SHP77 (cell line): ENCODE data around the gene HVCN1.
"Not testable (repeated sequence)": the region's sequence is repeated elsewhere in the genome, so short reads cannot be mapped to it uniquely, and the experiment has no call there.

Source experiments
- DNase-seq, 2 experiments: peaks; one replicate each; lab custom pipeline; 2025; lab: John Stamatoyannopoulos, UW

The HVCN1 gene

DNA sequence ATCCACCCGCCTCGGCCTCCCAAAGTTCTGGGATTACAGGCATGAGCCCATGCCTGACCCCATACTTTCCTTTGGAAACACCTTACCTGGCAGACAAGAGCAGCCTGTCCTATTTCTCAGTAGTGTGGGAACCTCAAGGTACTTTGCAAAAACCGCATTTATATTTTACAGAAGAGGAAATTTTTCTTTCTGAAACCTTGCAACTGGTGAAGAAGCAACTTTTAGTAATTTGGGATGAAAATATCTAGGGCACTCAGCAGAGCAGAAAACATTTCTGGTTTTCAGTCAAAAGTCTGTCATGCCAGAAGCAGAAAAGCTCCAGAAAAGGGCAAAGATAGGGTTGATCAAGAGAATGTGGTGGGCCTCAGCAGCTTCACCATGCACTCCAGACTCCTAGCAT lies 21.2 kb downstream of the HVCN1 start:
- DNase-seq = no peak

DNA sequence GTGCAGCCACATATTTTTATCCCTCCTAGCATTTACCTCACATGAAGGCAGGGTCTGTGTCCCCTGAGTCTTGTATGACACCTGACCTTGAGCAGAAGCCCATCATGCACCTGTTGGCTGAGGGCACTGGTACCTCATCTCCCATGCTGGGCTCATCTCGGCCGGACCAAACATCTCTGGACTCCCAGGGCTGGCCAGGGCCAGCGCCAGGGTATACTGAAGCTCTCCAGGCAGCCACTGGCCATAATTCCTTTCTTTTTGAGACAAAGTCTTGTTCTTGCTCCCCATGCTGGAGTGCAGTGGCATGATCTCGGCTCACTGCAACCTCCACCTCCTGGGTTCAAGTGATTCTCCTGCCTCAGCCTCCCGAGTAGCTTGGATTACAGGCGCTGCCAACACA lies 22.0 kb downstream of the HVCN1 start:
- no peak for DNase-seq

DNA sequence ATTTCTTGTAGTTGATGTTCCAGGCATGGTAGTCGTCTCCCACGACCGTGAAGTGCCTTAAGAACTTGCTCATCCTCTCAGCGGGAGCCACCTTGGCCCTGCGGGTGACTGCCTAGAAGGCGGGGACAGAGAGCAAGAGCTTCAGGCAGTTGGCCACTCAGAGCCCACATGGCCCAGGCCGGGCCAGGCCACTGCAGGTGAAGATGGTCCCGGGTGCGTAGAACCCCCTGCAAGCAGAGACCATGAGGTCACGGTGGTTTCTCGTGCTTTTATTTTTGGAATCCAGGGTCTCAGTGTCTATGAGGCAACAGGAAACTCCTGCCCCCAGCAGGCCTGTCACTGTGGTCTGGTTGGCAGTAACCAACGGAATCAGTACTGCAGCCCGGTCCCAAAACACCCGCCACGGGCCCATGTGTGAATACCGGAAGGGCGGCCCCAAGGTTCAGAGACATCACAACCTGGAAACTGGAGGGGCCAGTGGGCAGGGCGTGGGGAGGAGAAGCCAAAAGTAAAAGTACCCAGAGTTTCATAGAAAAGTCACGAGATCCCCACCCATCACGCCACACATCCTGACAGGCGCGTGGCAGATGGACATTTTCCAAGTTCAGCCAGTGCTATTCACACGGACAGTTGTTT lies 27.5 kb downstream of the HVCN1 start:
- DNase-seq = no peak

DNA sequence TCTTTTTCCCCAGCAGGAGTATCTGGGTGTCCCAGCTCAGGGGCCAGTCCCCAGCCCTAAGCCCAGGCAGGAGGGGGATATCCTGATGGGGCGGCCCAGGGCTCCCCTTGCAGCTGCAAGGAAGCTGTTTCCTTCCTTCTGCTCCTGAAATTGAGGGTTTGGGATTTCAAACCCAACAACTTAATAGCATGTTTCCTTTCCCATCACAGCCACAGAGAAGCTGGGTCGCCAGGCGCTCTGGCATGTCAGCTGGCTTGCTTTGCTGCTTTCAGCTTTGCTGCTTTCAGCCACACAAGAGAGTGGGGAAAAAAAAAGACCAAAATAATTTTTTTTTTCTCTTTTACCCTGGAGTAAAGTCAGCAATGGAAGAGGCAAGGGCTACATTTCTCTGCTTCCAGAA lies 30.0 kb downstream of the HVCN1 start:
- DNase-seq = no peak

DNA sequence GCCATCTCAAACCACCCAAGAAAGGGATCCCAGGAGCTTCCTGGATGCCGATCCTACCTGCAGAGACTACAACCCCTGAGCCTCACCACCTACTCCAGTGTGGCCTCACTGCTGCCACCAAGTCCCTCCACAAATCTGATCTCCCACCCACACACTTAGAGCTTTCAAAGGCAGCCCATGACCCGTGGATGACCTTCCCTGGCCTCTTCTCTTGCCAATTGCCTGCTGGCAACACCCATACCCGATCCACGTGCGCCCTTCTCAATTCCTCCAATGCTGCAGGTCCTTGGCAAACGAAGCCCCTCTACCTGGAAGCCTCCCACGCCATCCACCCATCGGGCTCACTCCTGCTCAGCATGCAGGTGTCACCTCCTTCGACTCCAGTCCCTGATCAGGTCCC lies 30.7 kb downstream of the HVCN1 start:
- no peak for DNase-seq

DNA sequence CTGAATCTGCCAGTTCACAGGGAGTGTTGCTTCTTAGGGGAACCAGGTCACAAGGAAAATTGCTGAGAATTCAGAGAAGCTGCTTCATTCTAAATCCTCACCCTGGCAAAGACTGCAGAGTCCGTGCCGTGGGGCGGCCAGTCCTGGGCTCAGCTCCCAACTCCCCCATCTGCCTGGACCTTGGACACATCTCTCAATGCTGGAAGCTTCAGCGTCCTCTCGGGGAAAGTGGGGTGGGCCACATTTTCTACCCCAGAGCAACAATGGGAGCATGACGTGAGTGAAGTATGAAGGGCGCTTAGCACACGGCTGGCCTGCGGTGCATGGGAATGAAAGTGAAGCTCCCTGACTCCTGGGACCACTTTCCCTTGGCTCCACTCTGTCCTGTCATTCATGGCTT lies 31.2 kb downstream of the HVCN1 start:
- no peak for DNase-seq

DNA sequence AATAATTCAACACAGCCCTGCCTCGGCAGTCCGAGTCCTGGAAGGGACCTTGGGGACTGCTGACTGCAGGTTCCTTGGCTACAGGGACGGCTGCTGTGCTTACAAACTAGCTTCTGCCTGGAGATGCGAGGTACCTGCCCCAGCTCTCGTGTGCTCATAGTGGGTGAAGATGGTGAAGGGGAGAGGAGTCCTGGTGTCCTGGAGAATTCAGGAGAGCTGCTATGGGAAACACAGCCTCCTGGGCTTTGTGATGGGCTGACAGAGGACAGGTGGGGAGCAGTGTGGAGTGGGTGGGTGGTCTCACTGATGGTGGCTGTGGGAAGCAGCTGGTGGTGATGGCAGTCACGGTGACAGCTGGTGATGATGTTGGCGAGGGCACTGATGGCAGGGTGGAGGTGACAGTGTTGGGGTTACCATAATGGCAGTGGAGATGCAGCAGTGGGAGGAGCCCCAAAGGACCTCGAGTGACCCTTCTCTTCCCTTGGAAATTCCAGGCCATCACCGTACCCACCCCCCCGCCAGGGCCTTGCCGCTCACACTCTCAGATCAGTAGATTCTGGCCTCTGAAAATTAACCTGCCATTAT lies 32.8 kb downstream of the HVCN1 start:
- DNase-seq = no peak

DNA sequence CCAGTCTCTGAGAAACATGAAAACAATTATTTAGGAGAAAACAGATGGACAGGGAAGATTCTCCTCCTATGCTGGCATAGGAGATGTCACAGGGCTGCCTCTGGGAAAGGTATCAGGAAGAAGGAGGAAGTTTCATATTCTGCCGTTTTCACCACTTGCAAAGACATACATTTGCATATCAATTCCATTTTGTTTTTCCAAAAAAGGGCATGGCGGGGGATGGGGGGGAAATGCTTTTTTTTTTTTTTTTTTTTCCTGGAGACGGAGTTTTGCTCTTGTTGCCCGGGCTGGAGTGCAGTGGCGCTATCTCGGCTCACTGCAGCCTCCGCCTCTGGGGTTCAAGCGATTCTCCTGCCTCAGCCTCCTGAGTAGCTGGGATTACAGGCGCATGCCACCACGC lies 34.7 kb downstream of the HVCN1 start:
- DNase-seq = not testable (repeated sequence)

DNA sequence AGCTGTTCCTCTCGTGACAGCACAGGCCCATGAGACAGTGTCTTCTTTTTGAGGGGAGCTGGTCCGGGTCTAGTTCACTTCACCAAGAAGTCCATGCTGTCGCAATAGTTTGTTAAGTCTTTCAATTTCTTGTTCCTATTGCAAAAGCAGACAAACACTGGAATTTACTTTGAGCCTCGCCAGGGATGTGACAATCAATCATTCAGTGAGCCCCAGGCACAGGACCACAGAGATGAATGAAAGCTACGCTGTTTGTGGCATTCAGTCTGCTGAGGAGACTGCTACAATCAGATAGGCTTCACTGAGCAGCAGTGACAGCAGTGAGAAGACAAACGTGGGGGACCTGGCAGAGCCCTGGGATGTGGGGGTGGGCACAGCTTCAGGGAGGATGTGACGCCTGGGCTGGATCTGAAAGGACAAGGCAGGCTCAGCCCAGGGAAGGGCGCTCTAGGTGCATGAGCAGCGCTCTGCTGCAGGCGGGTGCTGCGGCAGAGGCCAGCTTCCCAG lies 39.5 kb downstream of the HVCN1 start:
- no peak for DNase-seq

DNA sequence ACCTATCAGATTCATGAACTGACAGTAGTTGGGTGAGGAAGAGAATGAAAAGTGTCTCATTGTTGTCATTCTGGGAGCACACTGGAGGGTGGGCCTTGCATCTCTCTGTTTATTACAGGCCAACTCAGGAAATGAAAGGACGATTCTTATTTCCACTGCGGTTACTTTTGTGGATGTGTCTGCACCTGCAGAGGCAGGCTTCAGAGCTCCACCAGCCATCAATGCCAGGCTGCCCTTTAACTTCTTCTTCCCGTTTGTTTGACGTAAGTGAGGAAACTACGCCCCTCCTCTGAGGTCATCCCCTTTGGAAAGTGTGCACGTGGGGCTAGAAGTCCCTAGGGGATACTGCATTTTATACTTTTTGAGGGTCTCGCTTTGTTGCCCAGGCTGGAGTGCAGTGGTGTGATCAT lies 41.3 kb downstream of the HVCN1 start:
- no peak for DNase-seq

DNA sequence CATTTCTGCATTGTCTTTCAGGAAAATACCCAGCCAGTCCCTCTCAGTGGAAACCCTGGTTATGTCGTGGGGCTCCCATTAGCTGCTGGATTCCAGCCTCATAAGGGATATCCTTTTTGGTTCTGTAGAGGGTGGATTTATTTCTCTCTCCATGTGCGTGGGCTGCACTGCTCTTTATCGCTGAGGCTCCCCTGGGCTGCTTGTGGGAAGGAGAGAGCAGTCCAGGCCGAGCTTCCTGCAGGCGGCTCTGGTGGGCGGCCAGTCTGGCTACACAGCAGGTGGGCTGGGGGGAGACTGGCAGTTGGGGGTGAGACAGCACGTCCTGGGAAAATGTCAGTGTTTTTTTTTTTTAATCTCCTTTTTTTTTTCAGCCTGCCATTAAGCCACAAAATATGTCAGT lies 47.4 kb downstream of the HVCN1 start:
- no peak for DNase-seq

DNA sequence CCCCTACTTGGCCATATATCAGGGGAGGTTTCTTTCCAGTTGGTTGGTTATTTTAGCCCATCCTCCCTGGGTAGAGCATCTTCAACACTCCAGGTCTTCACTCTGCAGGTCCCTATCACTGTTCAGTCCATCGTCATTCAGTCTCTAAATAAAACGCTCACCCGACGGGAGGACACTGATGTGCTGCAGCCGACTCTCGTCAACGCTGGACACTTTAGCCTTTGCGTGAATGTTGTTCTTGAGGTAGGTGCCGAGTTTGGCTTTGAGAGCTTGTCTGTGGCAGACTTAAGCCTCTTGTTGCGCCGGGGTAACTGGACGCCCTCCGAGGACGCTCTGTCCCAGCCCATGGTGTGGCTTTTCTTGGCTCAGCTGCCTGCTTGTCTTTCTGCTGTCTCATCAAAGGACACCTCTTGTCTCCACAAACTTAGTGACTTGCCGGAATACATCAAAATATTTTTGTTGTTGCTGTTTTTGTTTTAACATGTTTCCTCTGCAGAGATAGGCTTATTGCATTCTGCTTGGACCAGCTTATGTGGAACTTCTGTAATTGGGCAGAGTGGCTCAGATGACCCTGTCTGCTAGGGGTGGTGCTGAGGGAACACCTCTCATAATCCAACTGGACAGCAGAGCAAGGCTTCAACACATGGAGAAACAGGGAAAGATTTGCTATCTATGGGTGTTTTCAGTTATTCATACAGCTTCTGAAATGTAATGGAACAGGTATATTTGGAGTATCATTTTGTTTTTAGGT lies 48.5 kb downstream of the HVCN1 start:
- DNase-seq = no peak

DNA sequence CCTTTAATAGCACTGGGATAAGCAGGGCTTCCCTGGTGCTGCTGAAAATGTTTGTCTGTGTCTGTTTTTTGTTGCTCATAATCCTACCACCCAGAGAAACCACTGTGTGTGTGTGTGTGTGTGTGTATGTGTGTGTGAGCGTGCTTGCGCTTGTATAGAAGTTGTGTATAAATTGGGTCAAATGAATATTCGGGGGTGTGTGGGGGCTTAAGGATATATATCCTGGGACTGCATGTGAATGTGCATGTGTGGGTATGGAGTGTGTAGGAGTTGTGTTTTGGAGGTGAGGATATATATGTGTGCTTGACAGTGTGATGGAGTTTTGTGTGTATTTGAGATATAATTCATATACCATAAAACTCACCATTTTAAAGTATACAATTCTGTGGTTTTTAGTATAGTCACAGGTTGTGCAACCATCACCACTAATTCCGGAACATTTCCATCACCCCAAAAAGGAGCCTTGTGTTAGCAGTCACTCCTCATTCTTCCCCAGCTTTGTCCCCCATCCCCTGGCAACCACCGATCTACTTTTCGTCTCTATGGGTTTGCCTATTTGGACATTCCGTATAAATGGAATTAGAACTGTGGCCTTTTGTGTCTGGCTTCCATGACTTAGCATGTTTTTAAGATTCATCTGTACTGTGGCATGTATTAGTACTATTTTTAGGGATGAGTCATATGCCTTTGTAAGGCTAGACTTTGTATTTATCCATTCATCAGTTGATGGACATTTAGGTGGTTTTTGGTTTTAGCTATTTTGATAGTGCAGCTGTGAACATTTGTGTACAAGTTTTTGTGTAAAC lies 49.4 kb downstream of the HVCN1 start:
- DNase-seq = no peak

DNA sequence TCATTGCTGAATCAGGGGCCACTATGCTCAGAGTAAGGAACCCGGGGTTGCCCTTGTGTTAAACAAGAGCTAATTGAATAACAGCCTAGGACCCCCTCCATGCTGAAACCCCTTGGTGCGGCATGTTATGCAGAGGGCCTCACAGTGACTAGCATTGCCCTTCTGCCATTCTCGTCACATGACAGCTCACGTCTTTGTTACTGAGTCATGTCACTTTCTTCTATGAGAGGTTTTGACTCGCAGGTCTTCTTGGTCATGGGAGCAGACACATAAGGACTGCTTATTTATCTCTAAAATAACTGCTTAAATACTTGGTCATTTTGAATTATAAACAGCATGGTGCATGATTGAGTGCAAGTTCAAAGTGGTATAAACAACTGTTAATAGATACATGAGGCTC lies 50.1 kb downstream of the HVCN1 start:
- no peak for DNase-seq

DNA sequence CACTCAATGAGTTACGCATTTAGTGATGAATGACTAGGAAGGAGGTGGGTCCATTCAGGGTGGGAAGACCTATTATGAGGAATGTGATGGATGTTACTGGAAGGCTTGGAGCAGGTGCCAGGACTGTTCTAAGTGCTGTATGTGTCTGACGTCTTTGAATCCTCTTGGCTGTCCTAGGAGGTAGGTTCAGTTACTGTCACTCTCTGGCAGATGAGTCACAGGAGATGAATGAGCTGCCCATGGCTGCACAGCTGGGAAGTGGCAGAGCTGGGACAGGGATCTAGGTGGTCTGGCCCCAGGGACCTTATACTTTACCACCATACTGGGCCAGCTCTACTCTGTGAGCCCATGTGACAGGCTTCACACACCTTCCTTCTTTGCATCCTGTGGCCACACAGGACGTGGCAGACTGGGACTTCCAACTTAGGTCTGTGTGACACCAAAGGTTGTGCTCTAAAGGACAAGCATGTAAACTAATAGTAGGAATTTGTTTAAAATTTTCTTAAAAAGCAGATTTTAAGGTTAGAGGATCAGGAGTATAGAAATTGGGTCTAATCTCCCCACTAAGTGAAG lies 51.0 kb downstream of the HVCN1 start:
- no peak for DNase-seq

DNA sequence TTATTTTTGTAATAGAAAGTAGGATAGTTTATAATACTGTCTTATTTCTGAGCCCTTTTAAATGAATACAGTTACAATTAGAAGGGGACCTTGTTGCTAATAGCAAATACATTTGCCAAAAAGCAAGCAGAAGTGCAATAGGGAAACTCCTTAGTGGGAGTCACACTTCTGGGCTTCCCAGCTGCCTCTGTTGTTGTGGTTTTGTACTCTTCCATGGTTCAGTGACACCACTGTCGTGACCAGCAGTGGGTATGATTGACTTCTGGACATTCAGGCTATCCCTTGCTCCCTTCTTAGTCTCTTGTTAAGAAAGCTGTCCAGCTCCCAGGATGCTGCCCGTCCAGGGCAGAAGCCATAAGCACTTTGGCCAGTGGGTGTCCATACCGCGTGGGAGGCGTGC lies 52.4 kb downstream of the HVCN1 start:
- no peak for DNase-seq

DNA sequence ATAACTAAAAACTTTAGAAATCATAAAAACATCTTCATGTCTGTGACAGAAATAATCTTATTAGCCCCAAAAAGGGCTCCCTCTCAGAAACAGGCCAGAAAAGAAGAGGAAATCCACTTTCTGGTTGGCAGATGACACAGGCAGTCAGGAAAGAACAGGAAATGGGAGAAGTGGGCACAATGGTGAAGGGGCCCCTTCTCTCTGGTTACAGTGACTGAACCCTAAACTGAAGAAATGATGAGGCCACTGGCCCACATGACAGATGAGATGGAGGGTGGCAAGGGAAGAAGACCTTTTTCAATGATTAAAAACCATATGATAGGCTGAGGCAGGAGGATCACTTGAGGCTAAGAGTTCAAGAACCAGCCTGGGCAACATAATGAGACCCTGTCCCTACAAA lies 53.9 kb downstream of the HVCN1 start:
- DNase-seq = no peak

DNA sequence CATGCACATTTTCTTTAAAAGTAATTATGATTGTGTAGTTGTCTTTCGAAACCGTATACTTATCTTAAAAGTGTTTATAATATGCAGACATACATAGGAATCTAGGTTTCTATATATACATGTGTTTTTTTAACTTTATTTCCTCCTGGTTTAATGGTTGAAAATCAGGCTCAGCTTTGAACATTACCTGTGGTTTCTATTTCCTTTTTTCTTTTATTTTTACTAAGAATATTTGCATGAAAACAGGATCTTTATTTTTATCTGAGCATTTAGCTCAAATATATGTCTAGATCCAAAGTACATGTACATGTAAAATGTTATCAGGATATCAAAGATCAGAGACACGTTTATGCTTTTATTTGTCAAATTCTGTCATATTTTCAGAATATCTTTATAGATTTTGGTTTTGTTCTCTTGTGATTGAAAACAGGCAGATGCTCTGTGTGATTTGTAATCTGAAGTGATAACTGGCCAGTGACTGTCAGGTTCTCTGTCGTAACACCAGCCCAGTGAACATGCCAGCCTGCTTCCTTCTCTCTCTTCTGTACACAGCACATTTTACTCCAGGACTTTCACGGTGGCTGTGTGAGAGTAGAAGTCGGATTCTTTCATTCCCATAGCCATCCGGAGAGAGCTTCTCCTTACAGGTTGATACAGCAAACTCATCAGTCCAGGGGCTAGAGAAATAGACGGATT lies 61.3 kb downstream of the HVCN1 start:
- DNase-seq = no peak

DNA sequence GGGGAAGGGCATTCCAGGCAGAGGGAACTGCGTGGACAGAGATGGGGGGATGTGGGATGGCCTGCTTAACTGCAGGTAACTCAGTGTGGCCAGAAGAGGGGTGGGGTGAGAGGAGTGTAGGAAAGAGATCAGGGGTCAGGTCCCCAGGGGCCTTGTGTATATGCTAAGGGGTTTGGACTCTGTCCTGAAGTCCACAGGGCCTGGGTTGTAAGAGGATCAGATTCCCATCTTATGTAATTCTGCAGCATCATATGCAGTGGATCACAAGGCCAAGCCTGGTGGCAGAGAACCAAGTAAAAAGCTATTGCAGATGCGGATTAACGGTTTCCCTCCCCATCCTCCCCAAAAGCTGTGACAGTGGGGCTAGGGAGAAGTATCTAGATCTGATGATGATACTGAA lies 66.3 kb downstream of the HVCN1 start:
- DNase-seq = no peak

DNA sequence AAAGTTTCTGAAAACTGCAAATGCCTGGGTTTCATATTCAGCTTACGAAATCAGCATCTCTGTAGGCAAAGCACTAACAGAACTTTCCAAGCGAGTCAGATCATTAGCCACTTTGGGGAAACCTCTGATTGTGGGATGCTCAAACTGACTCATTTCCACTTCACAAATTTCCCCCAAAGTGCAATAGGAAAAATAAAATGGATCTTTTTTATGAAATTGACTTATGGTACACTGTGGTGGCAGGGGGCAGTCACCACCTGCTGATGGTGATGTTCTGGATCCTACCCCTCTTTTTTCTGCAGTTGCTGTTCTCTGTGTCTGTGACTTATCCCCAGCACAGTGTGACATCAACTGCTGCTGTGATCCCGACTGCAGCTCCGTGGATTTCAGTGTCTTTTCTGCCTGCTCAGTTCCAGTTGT lies 69.4 kb downstream of the HVCN1 start:
- DNase-seq = no peak

DNA sequence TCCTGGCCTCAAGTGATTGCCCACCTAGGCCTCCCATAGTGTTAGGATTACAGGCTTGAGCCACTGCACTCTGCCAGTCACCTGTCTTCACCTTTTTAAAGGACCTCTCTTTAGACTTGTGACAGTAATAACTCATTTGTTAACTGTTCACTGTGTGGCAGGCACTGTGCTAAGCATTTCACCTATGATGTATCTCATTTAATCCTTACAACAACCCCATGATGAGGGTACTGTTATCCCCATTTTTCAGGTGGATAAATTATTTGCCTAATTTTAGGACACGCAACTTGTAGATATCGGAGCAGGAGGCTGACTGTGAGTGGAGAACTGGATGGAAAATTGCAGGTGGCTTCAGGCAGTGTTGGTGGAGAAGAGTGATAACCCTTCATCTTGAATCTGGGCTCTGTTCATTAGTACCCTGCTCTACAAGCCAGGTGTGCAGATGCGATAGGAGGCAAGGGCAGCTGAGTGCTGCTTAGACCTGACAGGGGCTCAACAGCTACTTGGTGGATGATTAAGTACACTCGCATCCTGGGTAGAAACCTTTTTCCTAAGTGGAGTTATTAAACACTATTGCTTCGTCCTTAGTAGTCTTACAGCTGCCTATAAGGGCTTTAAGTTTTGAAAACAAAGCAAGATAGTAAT lies 72.3 kb downstream of the HVCN1 start:
- DNase-seq = no peak
